GM15510 (cell line): ENCODE results near the gene FCHO1.

Experiments used
- POLR2A ChIP-seq: IDR thresholded peaks from 3 replicates; pipeline ENCODE4 v1.6.1; 2011; ENCODE audit warnings: borderline replicate concordance; ENCODE audit not compliant: insufficient read length; ENCODE audit errors: extremely low read depth

The FCHO1 gene

DNA sequence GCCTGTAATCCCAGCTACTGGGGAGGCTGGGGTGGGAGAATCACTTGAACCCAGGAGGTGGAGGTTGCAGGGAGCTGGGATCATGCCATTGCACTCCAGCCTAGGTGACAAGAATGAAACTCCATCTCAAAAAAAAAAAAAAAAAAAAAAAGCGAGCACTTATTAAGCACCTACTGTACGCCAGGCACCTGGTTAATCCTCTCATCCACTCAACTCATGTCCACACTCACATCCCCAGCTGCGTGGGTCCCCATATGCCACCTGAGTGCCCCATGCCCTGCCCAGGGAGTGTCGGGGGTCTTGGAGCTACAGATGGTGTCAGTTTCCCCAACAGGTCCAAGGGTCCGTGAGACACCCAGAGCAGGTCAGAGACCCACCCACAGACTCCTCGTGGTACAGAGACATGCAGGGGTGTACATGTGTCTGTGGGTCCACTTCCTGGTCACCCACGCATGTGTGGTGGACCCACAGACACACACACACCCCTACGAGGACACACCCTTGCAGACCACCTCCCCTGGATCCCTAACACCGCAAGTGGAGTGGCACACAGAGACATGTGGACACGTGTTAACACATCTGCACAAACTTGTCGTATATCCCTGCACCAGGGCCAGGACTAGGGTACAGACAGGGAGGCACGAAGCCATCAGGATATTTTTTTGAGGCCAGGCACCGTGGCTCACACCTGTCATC lies 66.5 kb downstream of the FCHO1 start:
- TF ChIP-seq POLR2A, result no peak

DNA sequence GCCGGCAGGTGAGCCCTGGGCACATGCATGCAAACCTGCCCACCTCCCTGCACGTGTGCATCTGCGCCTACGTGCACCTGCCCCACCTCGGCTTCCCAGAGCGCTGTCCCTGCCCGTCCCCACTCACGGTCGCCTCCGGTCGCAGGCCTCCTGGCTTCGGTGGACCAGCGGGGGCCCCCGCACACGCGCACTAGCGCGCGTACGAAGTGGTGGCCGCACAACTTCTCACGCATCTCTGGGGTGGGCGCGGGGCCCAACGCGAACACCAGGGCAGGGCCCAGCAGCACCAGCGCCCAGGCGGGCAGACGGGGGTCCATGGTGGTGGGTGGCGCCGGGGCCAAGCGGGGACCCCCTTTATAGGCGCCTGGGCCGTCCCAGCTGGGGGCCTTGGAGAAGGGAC lies 69.9 kb downstream of the FCHO1 start, which contains the start of gene INSL3:
TSS of gene INSL3 (minus strand) at position 330 of the 400 bp plus-strand sequence. CDS start at position 317, 13 bp downstream.
- TF ChIP-seq POLR2A, result no peak

DNA sequence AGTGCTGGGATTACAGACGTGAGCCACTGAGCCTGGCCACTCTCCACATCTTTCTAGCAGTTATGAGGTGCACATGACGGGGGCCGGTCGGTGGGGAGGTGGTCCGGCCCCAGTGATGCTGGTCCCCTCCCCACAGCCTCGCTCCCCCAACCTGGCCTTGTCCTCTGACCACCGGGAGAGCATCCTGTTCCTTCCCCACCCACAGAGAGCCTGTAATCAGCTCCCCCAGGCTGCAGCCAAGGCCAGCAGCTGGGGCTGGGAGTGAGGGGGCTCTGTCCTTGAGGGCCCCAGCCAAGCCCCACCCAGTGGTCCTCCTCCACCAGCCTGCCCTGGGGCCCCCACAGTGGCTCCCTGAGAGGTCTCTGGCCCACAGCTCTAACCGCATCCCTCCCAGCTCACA lies 73.1 kb downstream of the FCHO1 start:
- TF ChIP-seq POLR2A, result no peak

DNA sequence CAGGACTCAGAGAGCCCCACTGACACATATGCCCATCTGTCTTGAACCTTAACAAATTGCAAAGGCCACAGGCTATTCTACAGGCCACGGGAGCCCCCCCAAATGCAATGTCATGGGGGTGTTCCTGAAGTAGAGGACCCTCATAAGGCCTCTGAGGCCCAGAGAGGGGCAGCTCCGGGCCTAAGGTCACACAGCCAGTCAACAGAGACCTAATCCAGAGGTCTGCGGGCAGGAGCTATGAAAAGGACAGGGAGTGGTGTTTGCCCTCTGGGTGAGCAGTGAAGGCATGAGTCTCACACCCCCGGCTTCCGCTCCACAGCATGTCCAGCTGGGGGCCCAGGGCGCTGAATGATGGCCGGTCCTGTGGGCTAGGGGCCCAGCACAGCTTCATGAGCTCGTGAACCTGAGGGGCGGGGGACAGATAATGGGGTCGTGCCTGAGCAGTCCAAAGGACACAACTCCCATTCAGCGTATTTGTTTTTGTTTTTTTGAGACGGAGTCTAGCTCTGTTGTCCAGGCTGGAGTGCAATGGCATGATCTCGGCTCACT lies 75.3 kb downstream of the FCHO1 start:
- no peak for TF ChIP-seq POLR2A

DNA sequence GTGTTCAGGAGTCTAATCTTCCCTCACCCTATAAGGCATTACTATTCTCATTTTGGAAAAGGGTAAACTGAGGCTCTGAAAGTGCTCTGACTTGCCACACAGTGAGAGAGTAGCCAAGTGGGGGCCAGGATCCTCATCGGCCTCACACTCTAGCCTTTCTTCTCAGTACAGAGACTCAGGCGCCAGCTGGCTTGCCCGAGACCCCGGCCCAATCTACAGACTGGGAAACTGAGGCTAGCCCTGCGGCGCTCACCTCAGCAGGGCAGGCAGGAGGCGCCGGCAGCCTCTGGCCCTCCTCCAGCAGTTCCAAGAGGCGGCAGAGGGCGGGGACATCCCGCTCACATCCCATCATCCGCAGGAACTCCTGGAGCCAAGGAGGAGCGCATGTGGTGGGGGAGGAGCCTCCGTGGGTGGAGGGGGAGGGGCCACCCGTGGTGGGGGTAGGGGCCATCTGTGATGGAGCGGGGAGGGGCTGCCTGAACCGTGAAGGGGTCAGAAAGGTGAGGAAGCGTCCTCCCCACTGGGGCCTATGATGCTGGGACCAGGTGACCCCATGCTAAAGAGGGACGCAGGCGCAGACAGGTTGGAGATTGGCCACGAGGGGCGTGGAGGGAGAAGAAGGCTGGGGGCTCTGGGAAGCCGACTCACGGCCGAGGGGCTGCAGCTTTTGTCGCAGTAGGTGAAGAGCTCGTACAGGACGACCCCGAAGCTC lies 78.7 kb downstream of the FCHO1 start:
- no peak for TF ChIP-seq POLR2A

DNA sequence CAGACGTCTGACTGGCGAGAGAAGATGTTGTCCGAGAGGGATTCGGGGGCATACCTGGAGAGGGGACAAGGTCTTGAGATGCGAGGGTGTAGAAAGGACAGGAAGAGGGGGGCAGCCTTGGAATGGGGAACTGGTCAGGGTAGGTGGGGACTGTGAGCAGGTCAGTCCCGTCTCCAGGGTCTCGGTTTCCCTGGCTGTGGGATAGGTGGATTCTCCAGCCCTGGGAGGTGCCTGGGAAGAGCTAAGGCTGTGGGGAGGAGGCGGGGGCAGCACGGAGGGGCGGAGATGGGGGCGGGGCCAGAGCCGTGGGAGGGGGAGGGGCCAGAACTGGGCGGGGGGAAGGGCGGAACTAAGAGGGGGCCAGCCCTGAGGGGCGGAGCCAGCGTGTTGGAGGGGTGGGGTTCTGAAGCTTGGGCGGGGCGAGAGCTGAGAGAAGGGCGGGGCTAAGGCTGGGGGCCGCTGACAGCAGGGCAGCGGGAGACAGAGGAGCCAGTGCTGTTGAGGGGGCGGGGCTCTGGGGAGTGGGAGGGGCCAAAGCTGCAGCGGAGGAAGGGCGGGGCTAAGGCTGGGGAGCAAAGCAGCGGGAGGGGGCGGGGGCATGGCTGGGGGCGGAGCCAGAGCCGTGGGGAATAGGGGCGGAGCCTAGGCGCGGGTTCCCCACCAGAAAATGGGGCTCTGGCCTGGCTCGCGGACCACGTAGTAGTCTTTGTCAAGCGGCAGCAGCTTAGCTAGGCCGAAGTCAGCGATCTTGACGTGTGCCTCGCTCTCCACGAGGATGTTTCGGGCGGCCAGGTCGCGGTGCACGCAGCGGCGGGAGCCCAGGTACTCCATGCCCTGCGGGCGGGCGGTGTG lies 79.5 kb downstream of the FCHO1 start:
- TF ChIP-seq POLR2A, result no peak

DNA sequence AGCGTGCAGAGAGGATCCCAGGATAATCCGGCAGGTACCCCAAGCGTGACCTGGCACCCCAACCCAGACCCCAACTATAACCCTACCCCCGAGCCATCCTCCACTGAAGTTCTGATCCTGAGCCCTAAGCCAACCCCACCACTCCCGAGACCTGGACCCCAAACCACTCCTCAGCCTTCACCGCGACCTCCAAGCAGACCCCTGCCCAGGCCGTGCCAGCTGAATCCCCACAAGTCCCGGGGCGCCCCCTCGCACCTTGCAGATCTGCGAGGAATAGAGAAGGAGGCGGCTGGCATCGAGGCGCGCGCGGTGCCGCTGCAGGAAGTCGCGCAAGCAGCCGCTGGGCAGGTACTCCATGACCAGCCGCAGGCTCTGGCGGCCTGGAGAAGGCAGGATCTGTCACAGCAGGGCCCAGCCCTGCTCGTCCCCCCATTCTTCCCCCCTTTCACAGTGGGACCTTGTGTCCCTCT lies 80.2 kb downstream of the FCHO1 start:
- no peak for TF ChIP-seq POLR2A

DNA sequence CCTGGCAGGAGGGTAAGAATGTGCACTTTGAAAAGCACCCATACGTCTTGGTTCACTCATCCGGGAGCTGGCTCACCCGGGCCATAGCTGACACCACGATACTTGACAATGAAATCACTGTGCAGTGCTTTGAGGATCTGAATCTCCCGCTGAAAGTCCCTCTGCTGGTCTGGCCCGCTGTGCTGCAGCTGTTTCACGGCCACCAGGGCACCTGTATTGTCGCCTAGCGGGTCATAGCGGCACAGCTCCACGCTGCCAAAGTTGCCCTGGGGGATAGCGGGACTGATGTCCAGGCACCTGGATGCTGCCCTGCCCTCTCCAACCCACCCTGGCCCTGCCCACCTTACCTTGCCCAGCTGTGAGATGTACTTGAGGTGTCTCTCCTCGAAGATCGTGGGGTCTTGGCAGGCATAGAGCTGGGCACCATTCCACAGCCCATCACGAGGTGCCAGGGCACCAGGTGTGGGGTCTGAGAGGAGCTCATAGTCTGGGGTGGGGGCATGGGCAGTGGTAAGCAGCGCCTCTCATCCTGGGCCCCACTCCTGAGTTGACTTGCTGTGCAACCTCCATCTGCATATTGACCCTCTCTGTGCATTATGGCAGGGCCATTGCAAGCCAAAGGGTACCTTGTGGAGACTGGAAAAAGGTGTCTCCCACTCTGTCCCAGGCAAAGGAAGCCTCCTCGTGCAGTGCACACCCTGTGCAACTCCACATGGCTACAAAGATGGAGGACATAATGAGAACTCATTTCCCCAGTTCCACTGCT lies 81.3 kb downstream of the FCHO1 start:
- no peak for TF ChIP-seq POLR2A

DNA sequence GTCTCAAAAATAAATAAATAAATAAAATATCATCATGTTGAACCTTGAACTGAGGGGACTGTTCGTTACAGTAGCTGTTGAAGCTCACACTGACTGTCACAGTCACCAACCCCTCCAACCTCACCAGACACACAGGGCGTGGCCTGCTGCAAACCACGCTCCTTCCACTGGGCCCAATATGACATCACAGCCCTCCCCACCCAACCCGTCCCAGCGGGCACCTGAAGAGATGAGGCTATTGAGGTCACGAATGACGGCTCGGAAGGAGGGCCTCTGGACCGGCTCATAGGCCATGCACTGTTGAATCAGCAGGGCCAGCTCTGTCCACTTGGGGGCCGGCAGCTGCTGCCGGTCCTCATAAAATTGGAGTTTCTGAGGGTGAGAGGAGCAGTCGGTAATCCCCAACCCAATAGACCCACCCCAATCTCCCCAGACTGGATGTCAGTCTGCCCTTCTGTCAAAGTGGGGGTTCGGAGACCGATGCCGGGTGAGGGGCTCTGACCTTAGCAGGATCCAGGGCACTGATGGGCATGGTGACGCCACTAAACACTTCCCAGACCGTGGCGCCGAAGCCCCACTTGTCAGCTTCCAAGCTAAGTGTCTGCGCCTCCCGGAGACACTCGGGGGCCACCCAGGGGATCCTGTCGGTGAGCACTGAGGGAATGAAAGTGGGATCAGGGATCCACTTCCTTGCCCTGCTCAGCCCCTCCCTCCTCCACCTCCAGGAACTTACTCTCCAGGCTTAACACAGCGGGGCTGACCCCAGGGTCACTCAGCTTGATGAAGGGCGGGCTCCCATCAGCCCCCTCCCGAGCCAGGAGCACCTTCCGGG lies 83.3 kb downstream of the FCHO1 start:
- no peak for TF ChIP-seq POLR2A

DNA sequence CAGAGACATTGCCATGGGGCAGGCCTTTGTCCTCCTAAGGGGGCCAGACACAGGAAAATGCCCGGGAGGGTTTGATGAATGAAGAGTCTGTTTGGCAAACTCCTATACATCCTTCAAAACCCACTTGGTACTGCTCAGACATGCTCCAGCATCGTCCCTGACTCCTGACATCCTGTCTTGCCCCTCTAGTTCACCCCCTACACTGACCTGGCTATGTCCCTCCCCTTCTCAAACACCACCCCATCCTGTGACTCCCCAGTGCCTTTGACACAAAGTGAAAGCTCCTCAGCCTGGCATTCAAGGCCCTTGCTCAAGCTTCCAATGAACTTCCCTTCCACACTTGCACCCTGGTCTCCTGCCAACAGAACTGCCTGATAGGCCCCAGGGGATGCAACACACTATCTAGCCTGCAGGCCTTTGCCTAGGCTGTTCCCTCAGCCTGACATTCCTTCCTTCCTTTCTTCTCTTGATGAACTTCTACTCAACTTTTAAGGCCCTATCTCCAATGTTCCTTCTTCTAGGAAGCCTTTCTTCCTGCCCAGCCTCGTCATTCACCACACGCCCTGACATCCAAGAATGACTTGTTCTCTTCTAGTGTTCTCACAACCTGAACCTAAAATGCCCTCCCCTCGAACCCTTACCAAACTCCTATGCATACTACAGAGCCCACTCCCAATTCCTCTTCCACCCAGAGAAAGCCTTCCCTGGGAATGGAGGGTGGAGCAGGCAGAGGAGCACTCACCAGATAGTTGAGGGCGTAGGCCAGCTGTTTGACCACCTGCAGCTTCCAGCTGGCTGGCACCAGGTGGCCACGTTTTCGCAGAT lies 84.1 kb downstream of the FCHO1 start:
- TF ChIP-seq POLR2A, result no peak

DNA sequence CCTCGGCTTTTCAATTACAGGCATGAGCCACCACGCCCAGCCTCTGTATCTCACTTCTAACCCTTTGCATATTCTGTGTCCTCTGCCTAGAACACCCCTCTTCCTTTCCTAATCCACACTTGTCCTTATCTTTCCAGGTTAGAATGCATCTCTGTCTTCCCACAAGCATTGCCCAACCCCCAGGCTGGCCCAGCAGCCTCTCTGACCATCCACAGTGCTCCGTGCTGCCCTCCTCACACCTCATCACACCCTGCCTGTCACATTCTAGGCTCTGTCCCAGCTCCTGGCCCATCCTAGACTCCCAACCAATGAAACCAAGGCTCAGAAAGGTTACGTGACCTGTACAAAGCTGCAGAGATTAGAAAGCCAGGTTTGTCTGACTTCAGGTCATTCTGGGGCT lies 85.3 kb downstream of the FCHO1 start:
- TF ChIP-seq POLR2A, result no peak

DNA sequence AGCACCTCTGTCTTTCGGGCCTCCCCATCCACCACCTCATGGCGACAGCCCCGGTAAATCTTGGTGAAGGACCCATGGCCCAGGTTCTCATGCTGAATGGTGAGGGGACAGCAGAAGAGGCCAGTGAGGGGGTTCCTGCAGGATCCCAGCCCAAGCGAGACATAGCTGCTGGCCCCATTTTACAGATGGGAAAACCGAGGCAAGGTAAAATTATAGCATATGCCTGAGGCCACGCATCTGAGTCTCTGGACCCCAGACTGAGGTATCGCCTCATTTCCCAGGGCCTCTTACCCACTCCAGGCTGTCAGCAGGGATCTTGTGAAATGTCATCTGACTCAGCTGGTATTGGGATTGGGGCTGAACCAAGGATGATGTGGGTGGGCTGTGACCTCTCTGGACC lies 86.7 kb downstream of the FCHO1 start:
- no peak for TF ChIP-seq POLR2A
